ENCODE data around the gene HOXA3.

The HOXA3 gene

DNA sequence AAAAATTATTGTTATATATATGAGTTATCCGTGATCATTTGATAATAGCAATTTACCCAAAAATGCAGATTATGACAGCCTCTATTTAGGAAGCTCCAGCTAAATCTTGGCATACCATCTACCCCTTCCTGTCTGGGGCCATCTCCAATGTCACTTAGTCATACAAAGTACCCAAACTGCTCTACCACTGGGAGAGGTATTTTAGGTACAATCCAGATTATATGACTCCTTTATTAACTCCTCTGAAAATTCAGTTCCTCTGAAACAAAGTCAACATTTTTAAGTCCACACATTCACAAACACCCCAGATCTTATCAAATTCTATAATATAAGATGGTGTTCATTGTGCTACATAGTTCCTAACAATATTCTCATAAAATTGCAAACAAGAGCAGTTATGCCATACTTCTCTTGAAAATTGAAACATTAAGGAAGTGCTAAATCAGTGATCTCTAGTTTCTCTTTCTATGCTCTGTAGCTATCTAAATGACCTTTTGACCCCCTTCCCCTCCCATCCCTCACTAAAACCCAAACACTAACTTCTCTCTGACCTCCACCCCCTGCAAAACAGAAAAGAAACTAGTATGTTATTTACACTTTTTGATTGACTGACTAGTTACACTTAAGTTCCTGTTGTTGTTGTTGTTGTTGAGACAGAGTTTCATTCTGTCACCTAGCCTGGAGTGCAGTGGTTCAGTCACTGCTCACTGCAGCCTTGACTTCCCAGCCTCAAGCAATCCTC, 73.0 kb downstream of the HOXA3 start:
- Histone ChIP-seq H3K27ac (peak overlapping the region; percentile 16), H3K4me1 (ENCODE audit: control insufficient read depth in 1 of 2, insufficient read depth in 1 of 2, low read depth in 1 of 2, low read length in 1 of 2) (no peaks in the 10 kb centered on the region), H3K9me3 (peaks cover 5% of the 10 kb centered on the region), H3K36me3 (no peaks in the 10 kb centered on the region), H3K4me3 (ENCODE audit: low read depth in 1 of 2, low read length in 1 of 2) (no peak overlapping the region), H3K27me3 (peaks cover 14% of the 10 kb centered on the region)
- TF ChIP-seq, protein P1, sequence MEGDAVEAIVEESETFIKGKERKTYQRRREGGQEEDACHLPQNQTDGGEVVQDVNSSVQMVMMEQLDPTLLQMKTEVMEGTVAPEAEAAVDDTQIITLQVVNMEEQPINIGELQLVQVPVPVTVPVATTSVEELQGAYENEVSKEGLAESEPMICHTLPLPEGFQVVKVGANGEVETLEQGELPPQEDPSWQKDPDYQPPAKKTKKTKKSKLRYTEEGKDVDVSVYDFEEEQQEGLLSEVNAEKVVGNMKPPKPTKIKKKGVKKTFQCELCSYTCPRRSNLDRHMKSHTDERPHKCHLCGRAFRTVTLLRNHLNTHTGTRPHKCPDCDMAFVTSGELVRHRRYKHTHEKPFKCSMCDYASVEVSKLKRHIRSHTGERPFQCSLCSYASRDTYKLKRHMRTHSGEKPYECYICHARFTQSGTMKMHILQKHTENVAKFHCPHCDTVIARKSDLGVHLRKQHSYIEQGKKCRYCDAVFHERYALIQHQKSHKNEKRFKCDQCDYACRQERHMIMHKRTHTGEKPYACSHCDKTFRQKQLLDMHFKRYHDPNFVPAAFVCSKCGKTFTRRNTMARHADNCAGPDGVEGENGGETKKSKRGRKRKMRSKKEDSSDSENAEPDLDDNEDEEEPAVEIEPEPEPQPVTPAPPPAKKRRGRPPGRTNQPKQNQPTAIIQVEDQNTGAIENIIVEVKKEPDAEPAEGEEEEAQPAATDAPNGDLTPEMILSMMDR (IDR thresholded peaks at IDR 0.05): no peak

DNA sequence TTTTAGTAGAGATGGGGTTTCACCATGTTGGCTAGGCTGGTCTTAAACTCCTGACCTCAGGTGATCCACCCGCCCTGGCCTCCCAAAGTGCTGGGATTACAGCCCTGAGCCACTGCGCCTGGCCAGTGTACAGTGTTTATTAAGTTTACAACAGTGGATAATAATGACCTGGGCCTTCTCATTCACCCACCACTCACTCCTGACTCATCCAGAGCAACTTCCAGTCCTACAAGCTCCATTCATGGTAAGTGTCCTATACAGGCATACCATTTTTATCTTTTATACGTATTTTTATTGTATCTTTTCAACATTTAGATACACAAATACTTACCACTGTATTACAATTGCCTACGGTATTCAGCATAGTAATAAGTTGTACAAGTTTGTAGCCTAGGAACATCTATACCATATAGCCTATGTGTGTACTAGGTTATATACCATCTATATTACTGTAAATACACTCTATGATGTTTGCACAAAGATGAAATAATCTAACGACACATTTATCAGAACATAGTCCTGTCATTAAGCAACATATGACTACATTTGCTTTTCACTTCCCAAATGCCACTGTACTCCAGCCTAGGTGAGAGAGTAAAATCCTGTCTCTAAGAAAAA, 73.7 kb downstream of the HOXA3 start:
- no peaks in the 10 kb centered on the region for H3K36me3 ChIP-seq
- H3K9me3 ChIP-seq: peaks cover 5% of the 10 kb centered on the region
- no peak overlapping the region for H3K27ac ChIP-seq
- peaks cover 9% of the 10 kb centered on the region for H3K27me3 ChIP-seq
- no peak overlapping the region for H3K4me3 ChIP-seq (ENCODE audit: low read depth in 1 of 2, low read length in 1 of 2)
- H3K4me1 ChIP-seq (ENCODE audit: control insufficient read depth in 1 of 2, insufficient read depth in 1 of 2, low read depth in 1 of 2, low read length in 1 of 2): no peaks in the 10 kb centered on the region
- TF ChIP-seq, protein P1 (IDR thresholded peaks at IDR 0.05): no peak

DNA sequence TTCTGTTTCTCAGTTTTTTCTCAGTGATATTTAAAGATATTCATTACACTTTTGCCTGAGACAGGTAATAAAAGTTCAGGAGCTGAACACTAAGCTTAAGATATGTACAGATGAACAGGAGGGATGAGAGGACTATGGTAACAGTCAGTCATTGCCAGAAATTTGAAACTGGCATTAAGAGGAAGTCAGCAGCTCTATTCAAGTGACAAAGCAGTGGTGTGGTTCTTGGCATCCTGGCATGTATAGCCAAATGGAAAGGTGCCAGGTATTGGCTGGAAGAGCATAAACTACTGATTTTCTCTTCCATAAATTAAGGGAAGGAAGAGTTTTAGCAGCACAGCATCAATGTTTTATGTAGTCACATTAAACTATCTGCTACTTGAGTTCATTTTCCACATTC, 79.3 kb downstream of the HOXA3 start:
- H3K27me3 ChIP-seq: peaks cover 9% of the 10 kb centered on the region
- H3K9me3 ChIP-seq: peaks cover 5% of the 10 kb centered on the region
- H3K4me1 ChIP-seq (ENCODE audit: control insufficient read depth in 1 of 2, insufficient read depth in 1 of 2, low read depth in 1 of 2, low read length in 1 of 2): no peaks in the 10 kb centered on the region
- no peak overlapping the region for H3K27ac ChIP-seq
- no peaks in the 10 kb centered on the region for H3K36me3 ChIP-seq
- H3K4me3 ChIP-seq (ENCODE audit: low read depth in 1 of 2, low read length in 1 of 2): no peak overlapping the region
- TF ChIP-seq, protein P1 (IDR thresholded peaks at IDR 0.05): no peak

DNA sequence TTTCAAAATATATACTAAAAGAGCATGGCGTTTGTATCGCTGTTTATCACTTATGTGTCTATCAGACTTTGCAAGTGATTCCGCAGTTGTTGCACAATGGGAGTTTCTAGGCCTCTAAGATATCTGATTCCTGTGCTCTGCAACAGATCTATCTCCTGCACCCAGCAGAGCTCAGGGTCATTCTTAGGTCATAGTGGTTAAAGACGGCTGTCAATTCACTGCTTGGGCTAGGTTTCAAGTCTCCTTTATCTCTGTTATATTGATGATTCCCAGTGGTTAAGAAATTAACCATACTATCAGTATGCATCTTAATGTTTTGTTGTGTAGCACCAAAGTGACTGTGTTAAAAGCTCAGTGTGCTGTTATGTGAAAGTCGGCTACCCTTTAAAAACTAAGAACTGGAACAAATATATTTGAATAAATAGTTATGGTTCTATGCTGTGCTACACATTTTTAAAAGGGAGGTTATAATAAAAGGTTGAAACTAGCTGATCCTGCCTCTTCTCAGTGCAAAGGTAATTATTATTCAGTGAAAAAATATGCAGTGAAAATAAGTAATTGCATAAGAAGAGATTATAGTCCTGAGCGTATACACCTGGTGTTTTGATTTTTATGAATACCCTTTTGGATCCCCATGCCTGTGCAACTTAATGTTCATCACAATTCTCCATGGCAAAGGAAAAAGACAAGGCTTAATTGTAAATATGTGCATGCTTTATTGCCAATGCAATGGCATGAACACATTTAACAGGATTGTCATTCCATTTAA, 80.6 kb downstream of the HOXA3 start:
- H3K9me3 ChIP-seq: peaks cover 5% of the 10 kb centered on the region
- no peaks in the 10 kb centered on the region for H3K4me1 ChIP-seq (ENCODE audit: control insufficient read depth in 1 of 2, insufficient read depth in 1 of 2, low read depth in 1 of 2, low read length in 1 of 2)
- H3K27me3 ChIP-seq: peaks cover 9% of the 10 kb centered on the region
- TF ChIP-seq, protein P1 (IDR thresholded peaks at IDR 0.05): no peak
- H3K36me3 ChIP-seq: no peaks in the 10 kb centered on the region
- H3K4me3 ChIP-seq (ENCODE audit: low read depth in 1 of 2, low read length in 1 of 2): no peak overlapping the region
- no peak overlapping the region for H3K27ac ChIP-seq

DNA sequence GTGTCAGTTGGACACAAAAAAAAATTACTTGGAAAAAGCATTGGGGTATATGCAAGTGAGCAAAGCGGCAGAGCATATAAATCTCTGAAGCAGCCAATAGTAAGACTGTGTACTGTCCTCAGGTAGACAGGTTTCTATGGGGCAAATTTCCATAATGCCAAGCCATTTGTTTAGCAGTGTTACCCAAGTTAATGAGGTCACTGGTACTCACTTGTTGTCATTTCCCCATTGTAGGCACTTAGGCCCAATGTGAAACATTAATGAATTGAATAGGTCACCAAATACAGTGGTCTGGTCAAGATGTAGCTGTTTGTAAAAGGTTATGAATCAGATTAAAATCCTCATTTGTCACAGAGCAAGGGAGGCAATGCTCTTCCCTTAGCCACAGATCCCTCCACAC, 84.1 kb downstream of the HOXA3 start:
- H3K4me3 ChIP-seq (ENCODE audit: low read depth in 1 of 2, low read length in 1 of 2): no peak overlapping the region
- H3K36me3 ChIP-seq: no peaks in the 10 kb centered on the region
- no peaks in the 10 kb centered on the region for H3K4me1 ChIP-seq (ENCODE audit: control insufficient read depth in 1 of 2, insufficient read depth in 1 of 2, low read depth in 1 of 2, low read length in 1 of 2)
- TF ChIP-seq, protein P1 (IDR thresholded peaks at IDR 0.05): no peak
- no peak overlapping the region for H3K27ac ChIP-seq
- no peaks in the 10 kb centered on the region for H3K9me3 ChIP-seq
- H3K27me3 ChIP-seq: no peaks in the 10 kb centered on the region
